Measurements from ENCODE around the gene CLEC7A. TPM values are rescaled to one million over a fixed set of nuclear protein-coding genes. Genes with fewer than 3 reads are reported as not detected.

Gene CLEC7A
- polyA plus RNA-seq (2013, experiment 1 of 2) = 0.15 TPM
- not detected for polyA plus RNA-seq (2013, experiment 2 of 2)

DNA sequence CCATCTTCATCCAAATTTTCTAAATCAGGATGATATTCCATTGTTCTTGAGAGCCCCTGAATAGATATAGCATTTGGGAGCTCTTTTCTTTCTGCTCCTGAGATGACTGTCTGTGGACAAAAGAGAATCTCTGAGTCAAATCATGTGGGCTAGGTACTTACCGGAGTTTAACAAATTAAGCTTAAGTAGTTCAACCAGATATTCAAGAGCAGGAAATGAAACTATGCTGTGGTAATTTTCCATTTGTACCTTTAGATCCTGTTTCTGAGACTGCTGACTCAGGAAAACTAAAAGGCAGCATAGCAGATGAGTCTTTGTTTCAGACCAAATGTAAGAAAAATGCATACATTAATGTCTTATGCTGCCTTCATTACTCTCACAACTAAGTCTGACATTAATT lies at the start of gene CLEC7A:
Gene CLEC7A (minus strand): TSS at position 158 of the 400 bp plus-strand sequence. CDS start 117 bp downstream, at position 41.
- Histone ChIP-seq H3K4me3 (ENCODE audit: low read length) (no peak within 1 kb of the TSS), H3K27me3 (ENCODE audit: insufficient read depth, low read length) (no peaks in the 10 kb centered on the region), H3K27ac (ENCODE audit: low read depth, low read length) (peak within 1 kb of the TSS; percentile 71; the same call in 1 of the 2 replicates), H3K36me3 (ENCODE audit: insufficient read depth, low read length) (no peaks in the 10 kb centered on the region), H3K4me1 (ENCODE audit: insufficient read depth, low read length) (peaks cover 47% of the 10 kb centered on the region), H3K9me3 (ENCODE audit: insufficient read depth, low read depth, low read length) (no peaks in the 10 kb centered on the region), H3K9ac (ENCODE audit: low read depth, low read length) (no peak within 1 kb of the TSS)
- 95% methylated on average over 1 of the region's 1 CpG for WGBS

DNA sequence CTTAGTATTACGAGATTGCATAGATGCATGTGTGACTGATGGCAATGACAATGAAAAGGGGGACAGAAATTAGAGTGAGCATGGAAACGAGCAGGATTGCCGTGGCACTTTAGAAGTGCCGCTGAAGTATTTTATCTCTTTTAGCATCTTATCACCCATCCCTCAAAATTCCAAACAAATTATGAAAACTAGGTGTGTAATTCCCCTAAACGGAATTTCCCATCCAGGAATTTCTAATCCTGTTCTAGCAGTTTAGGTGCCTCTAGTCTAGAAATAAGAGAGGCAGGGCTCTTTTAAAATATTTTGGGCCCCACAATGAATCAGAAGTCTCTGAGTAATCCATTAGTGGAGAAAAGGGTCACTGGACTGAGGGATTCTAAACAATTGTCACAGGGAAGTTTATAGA lies 49.8 kb upstream of the CLEC7A start:
- Histone ChIP-seq H3K4me3 (ENCODE audit: low read length) (no peak overlapping the region), H3K9me3 (ENCODE audit: insufficient read depth, low read depth, low read length) (no peaks in the 10 kb centered on the region), H3K27ac (ENCODE audit: low read depth, low read length) (no peak overlapping the region), H3K9ac (ENCODE audit: low read depth, low read length) (no peak overlapping the region), H3K27me3 (ENCODE audit: insufficient read depth, low read length) (no peaks in the 10 kb centered on the region), H3K36me3 (ENCODE audit: insufficient read depth, low read length) (no peaks in the 10 kb centered on the region), H3K4me1 (ENCODE audit: insufficient read depth, low read length) (no peaks in the 10 kb centered on the region)
- WGBS = 86% methylated on average over 5 of the region's 5 CpGs

DNA sequence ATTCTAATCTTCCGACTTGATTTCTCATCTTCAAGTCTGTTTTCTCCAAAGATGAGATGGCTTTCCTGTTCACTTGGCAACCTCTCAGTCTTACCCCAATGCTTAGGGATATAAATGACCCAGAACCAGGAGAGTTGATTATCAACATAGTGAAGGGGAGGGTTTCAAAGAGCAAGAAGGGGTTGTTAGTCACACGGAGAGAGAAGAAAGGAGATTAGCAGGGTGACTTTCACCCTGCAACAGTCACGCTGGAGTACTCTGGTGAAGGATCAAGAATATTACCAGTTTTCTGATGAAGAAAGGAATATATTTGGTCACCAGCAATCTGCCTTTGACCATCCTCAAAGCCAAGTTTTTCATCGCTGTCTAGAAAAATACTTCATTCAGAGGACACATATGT lies 48.8 kb upstream of the CLEC7A start, which contains the start of gene TMEM52B:
Gene TMEM52B (plus strand): TSS at position 212 of the 400 bp plus-strand sequence. CDS start 543 bp downstream, outside the sequence.
- 79% methylated on average over 3 of the region's 4 CpGs for WGBS
- H3K27me3 ChIP-seq (ENCODE audit: insufficient read depth, low read length) = no peaks in the 10 kb centered on the region
- no peak within 1 kb of the TSS for H3K9ac ChIP-seq (ENCODE audit: low read depth, low read length)
- H3K9me3 ChIP-seq (ENCODE audit: insufficient read depth, low read depth, low read length) = no peaks in the 10 kb centered on the region
- no peaks in the 10 kb centered on the region for H3K36me3 ChIP-seq (ENCODE audit: insufficient read depth, low read length)
- no peaks in the 10 kb centered on the region for H3K4me1 ChIP-seq (ENCODE audit: insufficient read depth, low read length)
- H3K27ac ChIP-seq (ENCODE audit: low read depth, low read length) = no peak within 1 kb of the TSS
- H3K4me3 ChIP-seq (ENCODE audit: low read length) = no peak within 1 kb of the TSS

DNA sequence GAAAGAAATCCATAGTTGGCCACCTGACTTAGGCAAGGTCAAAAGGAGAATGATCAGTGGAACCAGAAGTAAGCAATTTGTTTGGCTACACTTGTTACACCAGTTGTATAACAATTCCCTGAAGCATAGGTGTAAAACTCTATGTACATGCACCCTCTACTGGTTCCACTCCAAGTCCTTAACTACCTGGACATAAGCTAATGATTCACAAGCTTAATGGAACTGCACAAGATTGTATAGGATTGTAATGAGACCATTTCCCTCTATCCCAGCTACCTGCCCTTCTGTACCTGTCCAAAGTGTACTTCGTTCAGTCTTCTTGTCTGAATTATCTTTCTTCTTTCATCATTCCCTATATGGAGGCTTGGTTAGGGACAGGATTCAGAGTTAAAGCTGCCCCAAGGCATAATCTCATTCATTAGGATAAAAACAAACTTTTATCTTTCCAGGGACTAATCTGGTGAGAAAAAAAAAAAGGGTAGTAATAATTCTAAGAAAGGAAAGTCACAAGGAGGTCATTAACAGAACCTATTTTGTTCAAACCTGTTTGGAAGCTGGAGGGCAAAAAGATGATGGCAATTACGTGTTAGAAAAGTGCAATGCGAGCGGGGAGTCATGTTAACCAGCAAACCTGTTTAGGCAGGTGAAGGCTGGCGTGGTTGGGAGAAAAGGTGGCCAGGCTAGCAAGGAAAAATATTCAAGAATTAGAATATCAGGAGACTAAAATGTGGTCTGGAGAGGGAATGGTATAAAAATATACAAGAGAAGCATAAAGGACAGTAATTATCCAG lies 46.0 kb upstream of the CLEC7A start:
- Histone ChIP-seq H3K36me3 (ENCODE audit: insufficient read depth, low read length) (no peaks in the 10 kb centered on the region), H3K9ac (ENCODE audit: low read depth, low read length) (no peak overlapping the region), H3K4me1 (ENCODE audit: insufficient read depth, low read length) (no peaks in the 10 kb centered on the region), H3K27ac (ENCODE audit: low read depth, low read length) (no peak overlapping the region), H3K4me3 (ENCODE audit: low read length) (no peak overlapping the region), H3K27me3 (ENCODE audit: insufficient read depth, low read length) (no peaks in the 10 kb centered on the region), H3K9me3 (ENCODE audit: insufficient read depth, low read depth, low read length) (no peaks in the 10 kb centered on the region)
- 89% methylated on average over 5 of the region's 5 CpGs for WGBS

DNA sequence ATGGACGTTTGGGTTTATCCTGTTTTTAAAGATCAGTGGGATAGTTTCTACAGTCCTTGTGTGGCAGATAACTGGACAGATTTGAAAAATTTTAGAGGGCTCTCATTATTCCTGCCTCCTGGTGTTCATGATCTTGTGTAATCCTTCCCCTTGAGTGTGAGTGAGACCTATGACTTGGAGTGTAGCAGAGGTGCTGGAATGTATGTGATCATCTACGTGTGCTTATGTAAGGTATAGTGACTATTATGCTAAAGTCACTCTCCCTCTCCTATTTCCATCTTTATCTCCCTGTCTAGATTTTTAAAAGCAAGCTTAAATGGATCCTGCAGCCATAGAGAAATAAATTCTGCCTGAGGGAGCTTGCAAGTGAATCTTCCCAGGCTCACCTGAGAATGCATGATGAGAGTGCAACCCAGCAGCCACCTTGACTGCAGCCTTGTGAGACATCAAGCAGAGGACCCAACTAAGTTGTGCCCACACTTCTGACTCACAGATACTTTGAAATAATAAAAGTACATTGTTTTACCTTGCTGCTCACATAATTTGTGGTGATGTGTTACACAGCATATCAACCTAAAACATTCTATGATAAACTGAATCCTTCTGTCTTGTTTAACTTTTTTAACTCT lies 45.1 kb upstream of the CLEC7A start:
- Histone ChIP-seq H3K4me1 (ENCODE audit: insufficient read depth, low read length) (no peaks in the 10 kb centered on the region), H3K9me3 (ENCODE audit: insufficient read depth, low read depth, low read length) (no peaks in the 10 kb centered on the region), H3K27ac (ENCODE audit: low read depth, low read length) (no peak overlapping the region), H3K9ac (ENCODE audit: low read depth, low read length) (no peak overlapping the region), H3K4me3 (ENCODE audit: low read length) (no peak overlapping the region), H3K27me3 (ENCODE audit: insufficient read depth, low read length) (no peaks in the 10 kb centered on the region), H3K36me3 (ENCODE audit: insufficient read depth, low read length) (no peaks in the 10 kb centered on the region)
- WGBS = 100% methylated on average over 1 of the region's 2 CpGs

DNA sequence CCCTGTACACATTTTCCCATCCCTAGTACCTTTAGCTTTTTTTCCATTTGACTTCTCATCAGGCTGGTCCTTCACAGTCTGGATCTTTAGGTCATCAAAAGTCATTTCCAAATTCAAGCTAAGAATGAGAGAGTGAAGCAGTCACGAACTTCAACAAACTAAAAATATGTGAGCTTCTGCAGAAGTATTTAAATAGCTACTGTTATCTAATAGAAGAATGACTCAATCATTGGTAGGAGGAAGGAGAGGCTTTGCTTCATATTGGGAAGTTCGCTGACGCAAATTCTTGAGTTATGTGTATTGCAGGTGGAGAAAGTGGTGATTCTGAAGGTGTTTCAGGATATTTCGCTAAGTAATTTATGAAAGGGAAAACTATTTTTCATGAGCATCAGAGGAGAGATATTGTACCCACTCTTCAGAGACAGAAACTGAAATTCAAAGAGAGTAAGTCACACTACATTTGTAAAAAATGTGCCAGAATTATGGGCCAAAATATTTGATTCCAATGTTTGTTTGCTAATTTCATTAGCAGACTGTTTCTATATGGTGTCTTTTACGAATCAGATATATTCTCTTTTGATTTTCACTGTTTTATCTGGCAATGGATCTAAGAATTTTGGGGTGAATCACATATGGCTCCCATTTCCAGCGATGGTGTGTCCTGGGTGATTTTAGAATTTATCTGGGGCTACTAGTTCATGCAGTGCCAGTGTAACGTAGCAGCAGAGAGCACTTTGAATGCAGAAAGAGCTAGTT lies 42.2 kb upstream of the CLEC7A start, which contains the start of gene OLR1:
Gene OLR1 (minus strand): TSS at position 160 of the 756 bp plus-strand sequence. CDS start 55 bp downstream, at position 105.
- Histone ChIP-seq H3K27me3 (ENCODE audit: insufficient read depth, low read length) (no peaks in the 10 kb centered on the region), H3K9me3 (ENCODE audit: insufficient read depth, low read depth, low read length) (no peaks in the 10 kb centered on the region), H3K9ac (ENCODE audit: low read depth, low read length) (no peak within 1 kb of the TSS), H3K4me3 (ENCODE audit: low read length) (no peak within 1 kb of the TSS), H3K4me1 (ENCODE audit: insufficient read depth, low read length) (no peaks in the 10 kb centered on the region), H3K27ac (ENCODE audit: low read depth, low read length) (no peak within 1 kb of the TSS), H3K36me3 (ENCODE audit: insufficient read depth, low read length) (no peaks in the 10 kb centered on the region)
- 90% methylated on average over 7 of the region's 7 CpGs for WGBS

DNA sequence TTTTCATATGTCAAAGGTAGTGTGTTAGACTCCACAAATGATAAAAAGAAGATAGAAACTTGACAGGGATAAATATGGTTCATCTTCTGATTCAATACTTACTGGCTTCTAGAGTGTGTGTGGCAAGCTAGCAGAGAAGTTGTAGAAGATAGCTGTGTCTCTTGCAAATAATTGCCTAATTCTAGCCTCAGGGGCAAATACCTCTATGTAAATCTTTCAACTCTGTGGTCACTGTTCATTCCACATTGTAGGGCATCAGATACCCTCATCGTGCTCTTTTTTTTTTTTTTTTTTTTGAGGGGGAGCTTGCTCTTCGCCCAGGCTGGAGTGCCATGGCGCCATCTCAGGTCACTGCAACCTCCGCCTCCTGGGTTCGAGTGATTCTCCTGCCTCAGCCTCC lies 40.2 kb upstream of the CLEC7A start:
- H3K4me3 ChIP-seq (ENCODE audit: low read length) = no peak overlapping the region
- no peaks in the 10 kb centered on the region for H3K9me3 ChIP-seq (ENCODE audit: insufficient read depth, low read depth, low read length)
- H3K27ac ChIP-seq (ENCODE audit: low read depth, low read length) = no peak overlapping the region
- H3K9ac ChIP-seq (ENCODE audit: low read depth, low read length) = no peak overlapping the region
- 84% methylated on average over 5 of the region's 5 CpGs for whole genome bisulfite sequencing
- H3K27me3 ChIP-seq (ENCODE audit: insufficient read depth, low read length) = no peaks in the 10 kb centered on the region
- no peaks in the 10 kb centered on the region for H3K4me1 ChIP-seq (ENCODE audit: insufficient read depth, low read length)
- H3K36me3 ChIP-seq (ENCODE audit: insufficient read depth, low read length) = no peaks in the 10 kb centered on the region

DNA sequence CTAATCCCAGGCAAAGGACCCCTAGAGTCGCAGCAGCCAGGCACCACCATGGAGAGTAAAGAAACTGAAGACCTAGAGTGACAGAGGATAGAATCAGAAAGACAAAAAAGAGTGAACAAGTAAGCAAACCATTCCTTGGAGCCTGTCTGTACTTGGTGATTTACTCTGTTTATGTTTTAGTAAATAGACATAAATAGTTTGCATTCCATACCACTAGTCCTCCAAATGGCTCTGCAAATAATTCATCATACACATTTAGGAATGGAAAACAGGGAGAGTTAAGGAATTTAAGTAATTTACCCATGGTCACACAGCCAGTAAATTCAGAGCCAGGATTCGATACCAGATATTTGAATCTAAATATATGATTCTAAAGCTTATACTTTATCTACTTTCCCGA lies 39.1 kb upstream of the CLEC7A start:
- H3K36me3 ChIP-seq (ENCODE audit: insufficient read depth, low read length) = no peaks in the 10 kb centered on the region
- H3K4me1 ChIP-seq (ENCODE audit: insufficient read depth, low read length) = no peaks in the 10 kb centered on the region
- no peaks in the 10 kb centered on the region for H3K9me3 ChIP-seq (ENCODE audit: insufficient read depth, low read depth, low read length)
- no peak overlapping the region for H3K27ac ChIP-seq (ENCODE audit: low read depth, low read length)
- WGBS = 89% methylated on average over 2 of the region's 3 CpGs
- no peaks in the 10 kb centered on the region for H3K27me3 ChIP-seq (ENCODE audit: insufficient read depth, low read length)
- H3K4me3 ChIP-seq (ENCODE audit: low read length) = no peak overlapping the region
- H3K9ac ChIP-seq (ENCODE audit: low read depth, low read length) = no peak overlapping the region

DNA sequence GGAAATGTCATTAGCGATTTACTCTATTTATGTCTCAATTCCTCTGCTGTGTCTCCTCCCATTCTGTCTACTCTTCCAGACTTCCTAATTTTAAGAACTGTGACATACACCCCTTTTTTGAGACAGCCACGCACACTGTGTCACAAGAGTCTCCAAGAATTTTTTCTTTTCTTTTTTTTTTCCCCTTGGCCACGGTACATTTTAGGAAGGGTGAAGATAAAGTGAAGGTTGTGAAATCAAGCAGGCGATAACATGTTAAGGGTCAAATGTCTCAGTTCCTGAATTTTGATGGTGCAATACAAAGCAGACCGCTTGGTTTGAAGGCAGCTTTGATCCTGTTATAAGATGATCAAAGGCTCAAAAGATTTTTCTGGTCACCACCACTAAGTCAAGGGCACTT lies 37.6 kb upstream of the CLEC7A start:
- Histone ChIP-seq H3K9me3 (ENCODE audit: insufficient read depth, low read depth, low read length) (no peaks in the 10 kb centered on the region), H3K27ac (ENCODE audit: low read depth, low read length) (no peak overlapping the region), H3K4me1 (ENCODE audit: insufficient read depth, low read length) (no peaks in the 10 kb centered on the region), H3K27me3 (ENCODE audit: insufficient read depth, low read length) (no peaks in the 10 kb centered on the region), H3K36me3 (ENCODE audit: insufficient read depth, low read length) (no peaks in the 10 kb centered on the region), H3K4me3 (ENCODE audit: low read length) (no peak overlapping the region), H3K9ac (ENCODE audit: low read depth, low read length) (no peak overlapping the region)
- 78% methylated on average over 5 of the region's 5 CpGs for WGBS

DNA sequence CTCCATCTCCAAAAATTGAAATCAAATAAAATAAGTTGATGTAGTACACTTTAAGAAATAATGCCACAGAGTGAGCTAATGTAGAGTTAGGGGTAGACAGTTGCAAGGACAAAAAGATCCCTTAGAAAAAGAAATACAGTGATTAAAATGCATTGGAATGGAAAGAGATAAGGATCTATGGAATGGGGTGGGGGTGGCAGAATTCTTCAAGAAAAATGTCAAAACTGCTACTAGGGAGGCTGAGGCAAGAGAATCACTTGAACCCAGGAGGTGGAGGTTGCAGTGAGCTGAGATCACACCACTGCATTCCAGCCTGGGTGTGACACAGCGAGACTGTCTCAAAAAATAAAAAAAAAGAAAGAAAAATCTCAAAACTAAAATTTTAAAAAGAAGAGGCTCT lies 35.4 kb upstream of the CLEC7A start:
- no peaks in the 10 kb centered on the region for H3K36me3 ChIP-seq (ENCODE audit: insufficient read depth, low read length)

DNA sequence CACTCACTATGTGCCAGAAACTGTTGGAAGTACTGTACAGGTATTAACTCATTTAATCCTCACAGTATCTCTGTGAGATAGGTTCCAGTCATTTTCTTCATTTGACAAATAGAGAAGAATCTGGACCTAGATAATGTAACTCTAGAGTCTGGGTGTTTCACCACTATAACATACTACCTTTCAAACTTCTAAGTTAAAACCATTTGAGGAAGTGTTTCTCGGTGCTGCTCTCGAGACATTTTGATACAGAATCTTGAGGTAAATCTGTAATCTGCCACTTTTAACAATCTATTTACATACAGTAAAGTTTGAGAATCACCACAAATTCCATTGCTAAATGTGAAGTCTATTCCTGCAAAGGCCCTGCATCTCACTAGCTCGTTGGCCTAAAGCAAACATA lies 33.1 kb upstream of the CLEC7A start:
- no peak overlapping the region for H3K27ac ChIP-seq (ENCODE audit: low read depth, low read length)
- no peak overlapping the region for H3K9ac ChIP-seq (ENCODE audit: low read depth, low read length)
- H3K4me1 ChIP-seq (ENCODE audit: insufficient read depth, low read length) = no peaks in the 10 kb centered on the region
- no peaks in the 10 kb centered on the region for H3K36me3 ChIP-seq (ENCODE audit: insufficient read depth, low read length)
- no peak overlapping the region for H3K4me3 ChIP-seq (ENCODE audit: low read length)
- H3K27me3 ChIP-seq (ENCODE audit: insufficient read depth, low read length) = no peaks in the 10 kb centered on the region
- H3K9me3 ChIP-seq (ENCODE audit: insufficient read depth, low read depth, low read length) = no peaks in the 10 kb centered on the region
- 95% methylated on average over 3 of the region's 3 CpGs for WGBS

More for the DNA sequence above, 35.4 kb upstream of the CLEC7A start:
- Histone ChIP-seq H3K27me3 (ENCODE audit: insufficient read depth, low read length) (no peaks in the 10 kb centered on the region), H3K27ac (ENCODE audit: low read depth, low read length) (no peak overlapping the region), H3K4me1 (ENCODE audit: insufficient read depth, low read length) (no peaks in the 10 kb centered on the region), H3K9me3 (ENCODE audit: insufficient read depth, low read depth, low read length) (no peaks in the 10 kb centered on the region), H3K4me3 (ENCODE audit: low read length) (no peak overlapping the region), H3K9ac (ENCODE audit: low read depth, low read length) (no peak overlapping the region)
- no CpG with 5 or more reads among the region's 1 CpG for WGBS

Measured in HUES64 (cell line).